Osteocyte (in vitro differentiated cells): ENCODE results near the gene NUDT2. TPM values are rescaled to one million over a fixed set of nuclear protein-coding genes. Genes with fewer than 3 reads are reported as not detected.

Experiments
- DNase-seq: peaks from one replicate; pipeline ENCODE4 v3.0.0; 2021; ENCODE audit warnings: mixed read lengths; ENCODE audit not compliant: unreplicated experiment; ENCODE audit errors: extremely low spot score
- H3K27ac Mint-ChIP-seq: one replicate; pipeline ENCODE4 v1.8.0; 2021; ENCODE audit warnings: mild to moderate bottlenecking, mixed read lengths; ENCODE audit not compliant: unreplicated experiment
- H3K27me3 Mint-ChIP-seq: one replicate; pipeline ENCODE4 v1.8.0; 2021; ENCODE audit warnings: mixed read lengths; ENCODE audit not compliant: unreplicated experiment
- H3K36me3 Mint-ChIP-seq: one replicate; pipeline ENCODE4 v1.8.0; 2021; ENCODE audit warnings: mixed read lengths; ENCODE audit not compliant: unreplicated experiment
- H3K4me1 Mint-ChIP-seq: one replicate; pipeline ENCODE4 v1.8.0; 2021; ENCODE audit warnings: mixed read lengths; ENCODE audit not compliant: unreplicated experiment
- H3K4me3 Mint-ChIP-seq: one replicate; pipeline ENCODE4 v1.8.0; 2021; ENCODE audit warnings: mild to moderate bottlenecking, moderate library complexity, mixed read lengths; ENCODE audit not compliant: unreplicated experiment
- H3K9me3 Mint-ChIP-seq: one replicate; pipeline ENCODE4 v1.8.0; 2021; ENCODE audit warnings: mixed read lengths; ENCODE audit not compliant: unreplicated experiment
- total RNA-seq: library from RNA; stranded (reverse); gene quantifications from 2 replicates; pipeline ENCODE4 v1.2.1, GENCODE V29; 2021
- TF ChIP-seq, protein P1 (sequence below): fragments of 200-600 bp; sonication (generic); IDR thresholded peaks from 2 replicates; pipeline ENCODE4 v1.5.0; 2021; ENCODE audit warnings: antibody characterized with exemption, mild to moderate bottlenecking, moderate library complexity

NUDT2 gene
- total RNA-seq, 1 donor from 2014 or later, result 24.1 TPM

DNA sequence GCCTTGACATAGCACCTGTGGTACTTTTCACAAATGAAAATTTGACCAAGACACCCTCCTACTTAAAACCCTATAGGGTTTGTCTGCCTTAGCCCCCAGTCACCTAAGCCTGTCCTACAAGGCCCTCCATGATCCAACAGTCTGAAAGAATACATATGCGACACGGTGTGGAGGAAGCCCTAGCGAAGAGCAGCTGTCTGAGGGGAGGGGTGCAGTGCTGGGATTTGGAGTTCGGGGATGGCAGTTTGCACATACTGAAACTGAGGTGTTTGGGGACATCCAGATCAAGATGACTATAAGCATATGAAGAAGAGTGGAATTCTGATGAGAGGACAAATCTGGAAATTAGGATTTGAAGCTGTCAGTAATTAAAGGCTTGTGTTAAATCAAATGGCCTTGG, 54.5 kb downstream of the NUDT2 start:
- H3K36me3 Mint-ChIP-seq, result no peaks in the 10 kb centered on the region
- H3K4me1 Mint-ChIP-seq, result peaks cover 8% of the 10 kb centered on the region
- TF ChIP-seq, protein P1, sequence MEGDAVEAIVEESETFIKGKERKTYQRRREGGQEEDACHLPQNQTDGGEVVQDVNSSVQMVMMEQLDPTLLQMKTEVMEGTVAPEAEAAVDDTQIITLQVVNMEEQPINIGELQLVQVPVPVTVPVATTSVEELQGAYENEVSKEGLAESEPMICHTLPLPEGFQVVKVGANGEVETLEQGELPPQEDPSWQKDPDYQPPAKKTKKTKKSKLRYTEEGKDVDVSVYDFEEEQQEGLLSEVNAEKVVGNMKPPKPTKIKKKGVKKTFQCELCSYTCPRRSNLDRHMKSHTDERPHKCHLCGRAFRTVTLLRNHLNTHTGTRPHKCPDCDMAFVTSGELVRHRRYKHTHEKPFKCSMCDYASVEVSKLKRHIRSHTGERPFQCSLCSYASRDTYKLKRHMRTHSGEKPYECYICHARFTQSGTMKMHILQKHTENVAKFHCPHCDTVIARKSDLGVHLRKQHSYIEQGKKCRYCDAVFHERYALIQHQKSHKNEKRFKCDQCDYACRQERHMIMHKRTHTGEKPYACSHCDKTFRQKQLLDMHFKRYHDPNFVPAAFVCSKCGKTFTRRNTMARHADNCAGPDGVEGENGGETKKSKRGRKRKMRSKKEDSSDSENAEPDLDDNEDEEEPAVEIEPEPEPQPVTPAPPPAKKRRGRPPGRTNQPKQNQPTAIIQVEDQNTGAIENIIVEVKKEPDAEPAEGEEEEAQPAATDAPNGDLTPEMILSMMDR, result no peak
- H3K9me3 Mint-ChIP-seq, result no peaks in the 10 kb centered on the region
- H3K27ac Mint-ChIP-seq, result no peak overlapping the region
- no peak for DNase-seq
- peaks cover 25% of the 10 kb centered on the region for H3K27me3 Mint-ChIP-seq
- no peak overlapping the region for H3K4me3 Mint-ChIP-seq

DNA sequence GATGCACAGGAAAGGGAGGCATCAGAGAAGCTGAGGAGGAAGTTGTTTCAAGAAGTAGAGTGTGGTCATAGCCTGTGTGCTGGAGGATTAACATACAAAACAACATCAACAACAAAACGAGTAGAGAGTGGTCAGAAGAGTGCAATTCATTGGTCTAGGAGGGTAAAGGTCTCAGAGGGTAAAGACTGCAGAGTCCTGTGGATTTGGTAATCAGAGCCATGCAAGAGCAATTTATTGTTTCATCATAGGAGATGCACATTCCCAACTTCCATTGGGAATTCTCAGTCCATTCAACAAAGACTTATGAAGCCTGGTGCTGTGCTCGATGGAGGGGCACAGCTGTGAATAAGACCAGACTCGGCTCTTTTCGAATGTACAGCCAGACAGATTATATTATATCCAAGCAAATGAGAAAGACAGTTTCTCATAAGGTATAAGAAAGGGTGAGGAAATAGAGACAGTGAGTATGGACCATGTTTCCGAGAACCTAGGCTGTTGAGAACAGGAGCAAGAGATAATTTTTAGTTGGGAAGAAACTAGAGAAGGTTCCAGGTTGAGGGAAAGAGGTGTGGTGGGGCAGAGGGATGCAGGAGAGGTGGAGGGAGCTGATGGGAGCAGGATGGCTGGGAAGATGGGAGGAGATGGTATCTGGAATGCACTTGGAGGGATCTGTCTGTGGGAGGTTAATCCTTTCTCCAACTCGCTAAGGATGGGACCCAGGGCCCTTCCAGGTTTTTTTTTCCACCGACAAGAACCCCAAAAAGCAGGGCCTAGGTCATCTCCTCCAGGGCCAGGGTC, 55.2 kb downstream of the NUDT2 start:
- Mint-ChIP-seq H3K27ac (no peak overlapping the region), H3K27me3 (peaks cover 25% of the 10 kb centered on the region), H3K4me1 (peaks cover 4% of the 10 kb centered on the region), H3K4me3 (no peak overlapping the region), H3K9me3 (no peaks in the 10 kb centered on the region), H3K36me3 (no peaks in the 10 kb centered on the region)
- DNase-seq, result no peak
- TF ChIP-seq, protein P1, result no peak

DNA sequence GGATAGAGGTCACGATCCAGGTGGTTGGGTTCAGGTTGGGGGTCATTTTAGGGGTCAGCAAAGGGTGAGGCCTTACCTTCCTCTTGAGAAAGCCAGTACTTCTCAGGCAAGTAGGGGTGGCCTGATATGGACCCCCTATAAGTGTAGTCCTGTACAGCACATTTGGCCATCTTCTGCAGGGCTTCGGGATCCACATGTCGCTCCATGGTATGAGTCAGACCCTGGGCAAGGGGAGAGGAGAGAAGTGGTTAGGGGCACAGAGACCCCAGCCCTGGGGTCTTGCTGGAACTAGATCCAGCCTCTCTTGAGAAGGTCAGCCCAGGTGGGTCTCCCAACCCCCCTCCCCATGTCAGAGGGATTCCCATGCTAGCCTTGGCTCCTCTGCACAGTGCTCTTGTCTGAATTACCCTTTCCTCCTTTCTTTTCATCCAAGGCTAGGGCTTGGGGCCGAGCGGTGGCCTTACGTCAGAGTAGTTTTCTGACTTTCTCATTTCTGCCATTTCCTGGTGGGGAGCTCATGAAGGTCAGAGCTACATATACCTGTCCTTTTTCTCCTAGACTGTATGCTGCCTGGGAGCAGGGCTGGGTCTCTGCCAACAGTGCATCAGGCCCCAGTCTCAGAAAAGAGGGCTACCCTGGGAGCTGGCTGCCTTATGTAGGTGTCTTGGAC, 56.3 kb downstream of the NUDT2 start:
- peaks cover 27% of the 10 kb centered on the region for H3K27me3 Mint-ChIP-seq

DNA sequence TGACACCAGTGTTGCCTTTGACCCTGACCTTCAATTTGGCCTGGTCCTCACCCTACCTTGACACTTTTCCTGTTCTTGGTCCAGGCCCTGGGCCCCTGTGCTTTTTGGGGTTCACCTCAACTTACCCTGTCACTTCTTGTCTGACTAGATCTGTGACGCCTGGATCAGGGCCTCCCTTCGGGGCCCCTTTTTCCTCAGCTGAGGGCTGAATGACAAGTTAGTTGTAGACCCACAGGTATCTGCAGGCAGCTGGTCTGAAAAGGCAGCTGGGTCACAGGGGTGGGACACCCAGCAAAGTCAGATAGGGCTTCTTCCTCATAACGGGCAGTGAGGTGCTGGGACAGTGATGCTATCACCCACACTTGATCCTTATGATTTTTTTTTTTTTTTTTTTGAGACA, 57.3 kb downstream of the NUDT2 start:
- H3K27ac Mint-ChIP-seq, result no peak overlapping the region
- TF ChIP-seq, protein P1, result no peak
- H3K4me3 Mint-ChIP-seq, result no peak overlapping the region
- no peaks in the 10 kb centered on the region for H3K4me1 Mint-ChIP-seq
- H3K9me3 Mint-ChIP-seq, result no peaks in the 10 kb centered on the region
- H3K36me3 Mint-ChIP-seq, result no peaks in the 10 kb centered on the region
- DNase-seq, result no peak
- H3K27me3 Mint-ChIP-seq, result peaks cover 35% of the 10 kb centered on the region

More for the DNA sequence above, 56.3 kb downstream of the NUDT2 start:
- Mint-ChIP-seq H3K4me1 (no peaks in the 10 kb centered on the region), H3K4me3 (no peak overlapping the region), H3K27ac (no peak overlapping the region), H3K9me3 (no peaks in the 10 kb centered on the region), H3K36me3 (no peaks in the 10 kb centered on the region)
- no peak for DNase-seq
- TF ChIP-seq, protein P1, result no peak

DNA sequence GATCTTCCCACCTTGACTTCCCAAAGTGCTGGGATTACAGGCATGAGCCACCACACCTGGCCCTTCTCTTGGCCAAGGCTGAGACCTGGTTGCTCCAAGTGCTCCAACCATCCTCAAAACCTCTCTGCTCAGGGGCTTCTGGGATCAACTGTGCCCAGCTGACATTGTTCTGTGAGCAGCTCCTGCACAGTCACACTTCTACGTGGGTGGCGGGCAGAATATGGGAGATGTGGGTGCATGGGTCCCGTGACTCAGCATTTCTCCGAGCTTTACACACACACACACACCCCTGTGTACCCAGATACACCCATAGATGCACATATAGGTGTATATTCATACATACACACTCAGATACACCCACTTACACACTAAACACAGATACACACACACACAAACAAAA, 57.9 kb downstream of the NUDT2 start:
- H3K27ac Mint-ChIP-seq, result no peak overlapping the region
- no peaks in the 10 kb centered on the region for H3K9me3 Mint-ChIP-seq
- H3K4me3 Mint-ChIP-seq, result no peak overlapping the region
- peaks cover 39% of the 10 kb centered on the region for H3K27me3 Mint-ChIP-seq
- H3K36me3 Mint-ChIP-seq, result no peaks in the 10 kb centered on the region
- DNase-seq, result no peak
- no peaks in the 10 kb centered on the region for H3K4me1 Mint-ChIP-seq
- TF ChIP-seq, protein P1, result no peak
